Measurements from ENCODE around the gene PDIA2.

The PDIA2 gene

GRCh38 chr16:321532-321931, 38.6 kb downstream of the PDIA2 start:
- Histone ChIP-seq H3K27me3 (ENCODE audit: control insufficient read depth in 1 of 2, insufficient read depth in 1 of 2, low read length in 2 of 2) (no peaks in the 10 kb centered on the region), H3K4me2 (ENCODE audit: low read length, poor library complexity, severe bottlenecking) (no peak overlapping the region), H2AFZ (ENCODE audit: low read depth, low read length) (no peak overlapping the region), H3K79me1 (replicated peaks; ENCODE audit: low read length, poor library complexity, severe bottlenecking) (peaks cover 46% of the 10 kb centered on the region), H2BK5ac (ENCODE audit: low read depth, low read length, poor library complexity, severe bottlenecking) (no peak overlapping the region), H3K14ac (ENCODE audit: low read length in 2 of 2) (no peak overlapping the region), H2AK5ac (ENCODE audit: low read length, severe bottlenecking) (no peak overlapping the region), H4K91ac (ENCODE audit: low read length) (no peak overlapping the region), H3K27ac (ENCODE audit: low read length, poor library complexity, severe bottlenecking) (no peak overlapping the region), H3K36me3 (ENCODE audit: control insufficient read depth in 1 of 2, insufficient read depth in 2 of 2, low read depth in 1 of 2, low read length in 2 of 2) (peaks cover 15 to 47% of the 10 kb centered on the region in 2 experiments), H3K18ac (ENCODE audit: low read depth in 1 of 2, low read length in 2 of 2) (no peak overlapping the region), H4K8ac (ENCODE audit: low read length) (no peak overlapping the region), H2BK12ac (ENCODE audit: low read length in 2 of 2) (no peak overlapping the region), H3K4me3 (ENCODE audit: insufficient read depth in 1 of 2, low read depth in 1 of 2, low read length in 2 of 2) (no peak overlapping the region), H3K9ac (ENCODE audit: low read length) (no peak overlapping the region), H3K23ac (ENCODE audit: low read length in 2 of 2) (no peak overlapping the region), H2BK15ac (ENCODE audit: low read depth, poor library complexity, severe bottlenecking) (no peak overlapping the region), H2BK120ac (ENCODE audit: low read depth, low read length) (no peak overlapping the region), H3K4ac (ENCODE audit: low read depth in 1 of 2, low read length in 2 of 2) (no peak overlapping the region), H3K4me1 (ENCODE audit: control insufficient read depth, insufficient read depth, low read depth, low read length) (peaks cover 26% of the 10 kb centered on the region), H3K9me3 (ENCODE audit: control insufficient read depth, low read length) (no peaks in the 10 kb centered on the region)
- DNase-seq, result no peak
- whole genome bisulfite sequencing, result 84% methylated on average over 9 of the region's 9 CpGs

- no peak overlapping the region for H2AK5ac ChIP-seq (ENCODE audit: low read length, severe bottlenecking)
- peaks cover 27% of the 10 kb centered on the region for H3K4me1 ChIP-seq (ENCODE audit: control insufficient read depth, insufficient read depth, low read depth, low read length)
- H3K4ac ChIP-seq (ENCODE audit: low read depth in 1 of 2, low read length in 2 of 2), result no peak overlapping the region
- H3K18ac ChIP-seq (ENCODE audit: low read depth in 1 of 2, low read length in 2 of 2), result no peak overlapping the region
- no peaks in the 10 kb centered on the region for H3K9me3 ChIP-seq (ENCODE audit: control insufficient read depth, low read length)
- H3K36me3 ChIP-seq (ENCODE audit: control insufficient read depth in 1 of 2, insufficient read depth in 2 of 2, low read depth in 1 of 2, low read length in 2 of 2), result peaks cover 15 to 40% of the 10 kb centered on the region in 2 experiments
- no peak overlapping the region for H3K14ac ChIP-seq (ENCODE audit: low read length in 2 of 2)
- no peak overlapping the region for H4K8ac ChIP-seq (ENCODE audit: low read length)
- no peaks in the 10 kb centered on the region for H3K27me3 ChIP-seq (ENCODE audit: control insufficient read depth in 1 of 2, insufficient read depth in 1 of 2, low read length in 2 of 2)
- WGBS, result 97% methylated on average over 13 of the region's 13 CpGs
- H3K79me1 ChIP-seq (replicated peaks; ENCODE audit: low read length, poor library complexity, severe bottlenecking), result peaks cover 38% of the 10 kb centered on the region
- no peak overlapping the region for H3K9ac ChIP-seq (ENCODE audit: low read length)
- H2BK120ac ChIP-seq (ENCODE audit: low read depth, low read length), result no peak overlapping the region
- no peak overlapping the region for H2BK15ac ChIP-seq (ENCODE audit: low read depth, poor library complexity, severe bottlenecking)
- no peak overlapping the region for H3K23ac ChIP-seq (ENCODE audit: low read length in 2 of 2)
- H3K27ac ChIP-seq (ENCODE audit: low read length, poor library complexity, severe bottlenecking), result no peak overlapping the region
- H3K4me3 ChIP-seq (ENCODE audit: insufficient read depth in 1 of 2, low read depth in 1 of 2, low read length in 2 of 2), result no peak overlapping the region
- H2BK12ac ChIP-seq (ENCODE audit: low read length in 2 of 2), result no peak overlapping the region
- H4K91ac ChIP-seq (ENCODE audit: low read length), result no peak overlapping the region
- no peak for DNase-seq
- no peak overlapping the region for H3K4me2 ChIP-seq (ENCODE audit: low read length, poor library complexity, severe bottlenecking)
- H2AFZ ChIP-seq (ENCODE audit: low read depth, low read length), result no peak overlapping the region
- H2BK5ac ChIP-seq (ENCODE audit: low read depth, low read length, poor library complexity, severe bottlenecking), result no peak overlapping the region
These were observed 39.6 kb downstream of the PDIA2 start for GRCh38 chr16:322476-323143.

- Histone ChIP-seq H3K23ac (ENCODE audit: low read length in 2 of 2) (no peak overlapping the region), H3K27ac (ENCODE audit: low read length, poor library complexity, severe bottlenecking) (no peak overlapping the region), H3K79me1 (replicated peaks; ENCODE audit: low read length, poor library complexity, severe bottlenecking) (peaks cover 30% of the 10 kb centered on the region), H3K4me1 (ENCODE audit: control insufficient read depth, insufficient read depth, low read depth, low read length) (peaks cover 33% of the 10 kb centered on the region), H3K18ac (ENCODE audit: low read depth in 1 of 2, low read length in 2 of 2) (no peak overlapping the region), H3K14ac (ENCODE audit: low read length in 2 of 2) (no peak overlapping the region), H3K4me2 (ENCODE audit: low read length, poor library complexity, severe bottlenecking) (no peak overlapping the region), H2BK5ac (ENCODE audit: low read depth, low read length, poor library complexity, severe bottlenecking) (no peak overlapping the region), H2AK5ac (ENCODE audit: low read length, severe bottlenecking) (no peak overlapping the region), H3K9me3 (ENCODE audit: control insufficient read depth, low read length) (no peaks in the 10 kb centered on the region), H3K4ac (ENCODE audit: low read depth in 1 of 2, low read length in 2 of 2) (no peak overlapping the region), H3K4me3 (ENCODE audit: insufficient read depth in 1 of 2, low read depth in 1 of 2, low read length in 2 of 2) (no peak overlapping the region), H2BK12ac (ENCODE audit: low read length in 2 of 2) (no peak overlapping the region), H4K8ac (ENCODE audit: low read length) (no peak overlapping the region), H3K9ac (ENCODE audit: low read length) (no peak overlapping the region), H4K91ac (ENCODE audit: low read length) (no peak overlapping the region), H2BK120ac (ENCODE audit: low read depth, low read length) (no peak overlapping the region), H2AFZ (ENCODE audit: low read depth, low read length) (no peak overlapping the region), H3K27me3 (ENCODE audit: control insufficient read depth in 1 of 2, insufficient read depth in 1 of 2, low read length in 2 of 2) (no peaks in the 10 kb centered on the region), H3K36me3 (ENCODE audit: control insufficient read depth in 1 of 2, insufficient read depth in 2 of 2, low read depth in 1 of 2, low read length in 2 of 2) (peaks cover 3 to 26% of the 10 kb centered on the region in 2 experiments), H2BK15ac (ENCODE audit: low read depth, poor library complexity, severe bottlenecking) (no peak overlapping the region)
- 96% methylated on average over 17 of the region's 17 CpGs for whole genome bisulfite sequencing
- no peak for DNase-seq
These were observed 41.2 kb downstream of the PDIA2 start for GRCh38 chr16:324201-324450.

- Histone ChIP-seq H3K36me3 (ENCODE audit: control insufficient read depth in 1 of 2, insufficient read depth in 2 of 2, low read depth in 1 of 2, low read length in 2 of 2) (peaks cover 0 to 22% of the 10 kb centered on the region in 2 experiments), H2AFZ (ENCODE audit: low read depth, low read length) (no peak overlapping the region), H2AK5ac (ENCODE audit: low read length, severe bottlenecking) (no peak overlapping the region)
These were observed 41.7 kb downstream of the PDIA2 start for GRCh38 chr16:324451-325334.

More at GRCh38 chr16:324451-325334, 41.7 kb downstream of the PDIA2 start:
- Histone ChIP-seq H2BK12ac (ENCODE audit: low read length in 2 of 2) (no peak overlapping the region), H3K4me3 (ENCODE audit: insufficient read depth in 1 of 2, low read depth in 1 of 2, low read length in 2 of 2) (no peak overlapping the region), H3K9me3 (ENCODE audit: control insufficient read depth, low read length) (no peaks in the 10 kb centered on the region), H4K8ac (ENCODE audit: low read length) (no peak overlapping the region), H3K79me1 (replicated peaks; ENCODE audit: low read length, poor library complexity, severe bottlenecking) (peaks cover 27% of the 10 kb centered on the region), H3K18ac (ENCODE audit: low read depth in 1 of 2, low read length in 2 of 2) (no peak overlapping the region), H3K4me2 (ENCODE audit: low read length, poor library complexity, severe bottlenecking) (no peak overlapping the region), H3K27me3 (ENCODE audit: control insufficient read depth in 1 of 2, insufficient read depth in 1 of 2, low read length in 2 of 2) (no peaks in the 10 kb centered on the region), H3K4me1 (ENCODE audit: control insufficient read depth, insufficient read depth, low read depth, low read length) (peaks cover 33% of the 10 kb centered on the region), H4K91ac (ENCODE audit: low read length) (no peak overlapping the region), H3K23ac (ENCODE audit: low read length in 2 of 2) (no peak overlapping the region), H2BK120ac (ENCODE audit: low read depth, low read length) (no peak overlapping the region), H2BK15ac (ENCODE audit: low read depth, poor library complexity, severe bottlenecking) (no peak overlapping the region), H3K14ac (ENCODE audit: low read length in 2 of 2) (peak overlapping the region in 1 of 2 experiments; percentile 5), H2BK5ac (ENCODE audit: low read depth, low read length, poor library complexity, severe bottlenecking) (no peak overlapping the region), H3K9ac (ENCODE audit: low read length) (no peak overlapping the region), H3K27ac (ENCODE audit: low read length, poor library complexity, severe bottlenecking) (no peak overlapping the region), H3K4ac (ENCODE audit: low read depth in 1 of 2, low read length in 2 of 2) (no peak overlapping the region)
- WGBS, result 88% methylated on average over 55 of the region's 55 CpGs
- DNase-seq, result no peak
